ENCODE data around the gene MLN. TPM values are rescaled to one million over a fixed set of nuclear protein-coding genes. Genes with fewer than 3 reads are reported as not detected.

MLN gene
- total and polyA plus RNA-seq, 10 donors = not detected

- Histone ChIP-seq H3K36me3 (peaks cover 3 to 65% (median 60%) of the 10 kb centered on the region in 6 donors), H3K27me3 (replicated peaks in 1 of 7) (peaks cover 0 to 23% (median 0%) of the 10 kb centered on the region in 7 donors), H3K4me1 (peaks cover 3 to 47% (median 24%) of the 10 kb centered on the region in 6 donors), H3K27ac (peak overlapping the region in 1 of 8 donors; percentile 71), H3K9me3 (no peaks in the 10 kb centered on the region), H3K4me3 (no peak overlapping the region)
- 79 to 88% (median 83%) methylated on average over 5 to 6 of the region's 6 CpGs for WGBS, 5 donors
- intact Hi-C loops (cut with DNase I; ENCODE audit: low total_unique reads) = loop anchor here (5.0 kb wide), 1 partner anchor 379 kb away; no protein-coding TSS in a partner anchor
- DNase-seq = no peak
- TF ChIP-seq POLR2AphosphoS5 (IDR thresholded peaks at IDR 0.05) (no peak), CTCF (IDR thresholded peaks at IDR 0.05 in 8 of 11, conservative IDR thresholded peaks at IDR 0.05 in 3 of 11) (no peak), POLR2A (IDR thresholded peaks at IDR 0.05) (no peak)
These were observed 30.8 kb downstream of the MLN start for GRCh38 chr6:33772902-33773472.

- Histone ChIP-seq H3K36me3 (peaks cover 3 to 57% (median 53%) of the 10 kb centered on the region in 6 donors), H3K9me3 (no peaks in the 10 kb centered on the region), H3K27ac (peak overlapping the region in 7 of 8 donors; percentile 25 to 71 (median 64)), H3K27me3 (replicated peaks in 1 of 7) (peaks cover 0 to 27% (median 0%) of the 10 kb centered on the region in 7 donors), H3K4me3 (no peak overlapping the region), H3K4me1 (peaks cover 3 to 47% (median 24%) of the 10 kb centered on the region in 6 donors)
- intact Hi-C loops (cut with DNase I; ENCODE audit: low total_unique reads) = loop anchor here (5.0 kb wide), 1 partner anchor 380 kb away; no protein-coding TSS in a partner anchor
- DNase-seq = no peak
- 78 to 87% (median 83%) methylated on average over 24 of the region's 24 CpGs for WGBS, 5 donors
- TF ChIP-seq POLR2A (IDR thresholded peaks at IDR 0.05) (no peak), POLR2AphosphoS5 (IDR thresholded peaks at IDR 0.05) (no peak), CTCF (IDR thresholded peaks at IDR 0.05 in 8 of 11, conservative IDR thresholded peaks at IDR 0.05 in 3 of 11) (no peak)
These were observed 31.5 kb downstream of the MLN start for GRCh38 chr6:33772082-33772830.

- Histone ChIP-seq H3K27ac (peak overlapping the region in 7 of 8 donors; percentile 61 to 71 (median 64)), H3K27me3 (replicated peaks in 1 of 7) (peaks cover 0 to 27% (median 0%) of the 10 kb centered on the region in 7 donors), H3K4me1 (peaks cover 3 to 47% (median 24%) of the 10 kb centered on the region in 6 donors), H3K36me3 (peaks cover 3 to 49% (median 44%) of the 10 kb centered on the region in 6 donors), H3K9me3 (no peaks in the 10 kb centered on the region), H3K4me3 (no peak overlapping the region)
- 22 to 32% (median 24%) methylated on average over 31 to 47 of the region's 47 CpGs for WGBS, 5 donors
- DNase-seq = peak; percentile 92
- TF ChIP-seq POLR2AphosphoS5 (IDR thresholded peaks at IDR 0.05) = peak; percentile 43 to 85 (median 68)
- peak in 1 of 3 donors; percentile 19 for TF ChIP-seq POLR2A (IDR thresholded peaks at IDR 0.05)
- peak; percentile 72 to 99 (median 95) for TF ChIP-seq CTCF (IDR thresholded peaks at IDR 0.05 in 8 of 11, conservative IDR thresholded peaks at IDR 0.05 in 3 of 11)
- intact Hi-C loops (cut with DNase I; ENCODE audit: low total_unique reads) = loop anchor here (5.0 kb wide), 1 partner anchor 381 kb away; no protein-coding TSS in a partner anchor
These were observed 32.4 kb downstream of the MLN start for GRCh38 chr6:33771146-33772081.
